Activated naive CD4-positive, alpha-beta T cell treated with anti-CD3 and anti-CD28 coated beads, Interleukin-2, amount 50 U/mL, for 16 hours (primary cell): ENCODE measurements around the gene SERPINB7.

Experiments used
- DNase-seq: peaks from one replicate; pipeline ENCODE4 v3.0.0-alpha.2; 2020

SERPINB7 gene

GRCh38 chr18:63850020-63850419 lies 74.8 kb downstream of the SERPINB7 start:
- DNase-seq = no peak

- no peak for DNase-seq
Measured at GRCh38 chr18:63850636-63851035, 75.4 kb downstream of the SERPINB7 start.
